Mucosa of rectum (tissue), 2 donors: ENCODE results near the gene PAIP2.
A peak's percentile ranks its signal among the peaks of the same experiment; 100 is the strongest.
"Not testable (repeated sequence)": the region's sequence is repeated elsewhere in the genome, so short reads cannot be mapped to it uniquely, and the experiment has no call there.

Experiments used
- H3K27ac ChIP-seq, 2 donors: one replicate each; pipeline ENCODE4 v1.7.0; 2013; ENCODE audit warnings: inconsistent platforms in 2 of 2, low read depth in 2 of 2, low read length in 2 of 2
- H3K27me3 ChIP-seq, 2 donors: one replicate each; pipeline ENCODE4 v1.7.0; 2013; ENCODE audit warnings: low read length in 2 of 2; ENCODE audit not compliant: control insufficient read depth in 2 of 2, insufficient read depth in 2 of 2
- H3K36me3 ChIP-seq, 2 donors: one replicate each; pipeline ENCODE4 v1.7.0; 2013; ENCODE audit warnings: low read length in 2 of 2; ENCODE audit not compliant: control insufficient read depth in 2 of 2, insufficient read depth in 2 of 2
- H3K4me1 ChIP-seq, 2 donors: one replicate each; pipeline ENCODE4 v1.7.0; 2013; ENCODE audit warnings: low read length in 2 of 2, mild to moderate bottlenecking in 1 of 2; ENCODE audit not compliant: control insufficient read depth in 2 of 2, insufficient read depth in 2 of 2
- H3K4me3 ChIP-seq, 2 donors: one replicate each; pipeline ENCODE4 v1.7.0; 2013; ENCODE audit warnings: low read length in 2 of 2
- H3K9ac ChIP-seq, 2 donors: one replicate each; pipeline ENCODE4 v1.7.0; 2013; ENCODE audit warnings: low read length in 2 of 2, low read depth in 1 of 2, mild to moderate bottlenecking in 1 of 2
- H3K9me3 ChIP-seq, 2 donors: one replicate each; pipeline ENCODE4 v1.7.0; 2013; ENCODE audit warnings: low read length in 2 of 2; ENCODE audit not compliant: control insufficient read depth in 2 of 2
- donor health status: healthy.
- donor health status: Normal muscosa, but diverticular disease.

Gene PAIP2

DNA sequence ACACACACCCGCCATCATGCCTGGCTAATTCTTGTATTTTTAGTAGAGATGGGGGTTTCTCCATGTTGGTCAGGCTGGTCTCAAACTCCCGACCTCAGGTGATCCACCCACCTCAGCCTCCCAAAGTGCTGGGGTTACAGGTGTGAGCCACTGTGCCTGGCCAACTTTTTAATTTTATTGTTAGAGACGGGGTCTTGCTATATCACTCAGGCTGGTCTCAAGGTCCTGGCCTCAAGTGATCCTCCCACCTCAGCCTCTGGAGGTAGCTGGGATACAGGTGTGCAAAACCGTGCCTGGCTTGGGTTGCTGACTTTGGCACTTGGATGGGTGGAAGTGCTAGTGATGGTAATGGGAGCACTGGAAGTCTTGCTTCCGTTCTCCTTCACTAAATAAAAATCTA is 67.5 kb downstream of the PAIP2 start:
- H3K4me1 ChIP-seq, H3K4me3 ChIP-seq, H3K9ac ChIP-seq, H3K27ac ChIP-seq, H3K36me3 ChIP-seq, H3K27me3 ChIP-seq, H3K9me3 ChIP-seq: not testable (repeated sequence)

GRCh38 chr5:139410121-139410992 is 68.7 kb downstream of the PAIP2 start:
- Histone ChIP-seq H3K36me3 (no peaks in the 10 kb centered on the region), H3K4me1 (peaks cover 3 to 9% of the 10 kb centered on the region in 2 donors), H3K4me3 (no peak overlapping the region), H3K27me3 (no peaks in the 10 kb centered on the region), H3K9ac (no peak overlapping the region), H3K9me3 (no peaks in the 10 kb centered on the region), H3K27ac (no peak overlapping the region)

DNA sequence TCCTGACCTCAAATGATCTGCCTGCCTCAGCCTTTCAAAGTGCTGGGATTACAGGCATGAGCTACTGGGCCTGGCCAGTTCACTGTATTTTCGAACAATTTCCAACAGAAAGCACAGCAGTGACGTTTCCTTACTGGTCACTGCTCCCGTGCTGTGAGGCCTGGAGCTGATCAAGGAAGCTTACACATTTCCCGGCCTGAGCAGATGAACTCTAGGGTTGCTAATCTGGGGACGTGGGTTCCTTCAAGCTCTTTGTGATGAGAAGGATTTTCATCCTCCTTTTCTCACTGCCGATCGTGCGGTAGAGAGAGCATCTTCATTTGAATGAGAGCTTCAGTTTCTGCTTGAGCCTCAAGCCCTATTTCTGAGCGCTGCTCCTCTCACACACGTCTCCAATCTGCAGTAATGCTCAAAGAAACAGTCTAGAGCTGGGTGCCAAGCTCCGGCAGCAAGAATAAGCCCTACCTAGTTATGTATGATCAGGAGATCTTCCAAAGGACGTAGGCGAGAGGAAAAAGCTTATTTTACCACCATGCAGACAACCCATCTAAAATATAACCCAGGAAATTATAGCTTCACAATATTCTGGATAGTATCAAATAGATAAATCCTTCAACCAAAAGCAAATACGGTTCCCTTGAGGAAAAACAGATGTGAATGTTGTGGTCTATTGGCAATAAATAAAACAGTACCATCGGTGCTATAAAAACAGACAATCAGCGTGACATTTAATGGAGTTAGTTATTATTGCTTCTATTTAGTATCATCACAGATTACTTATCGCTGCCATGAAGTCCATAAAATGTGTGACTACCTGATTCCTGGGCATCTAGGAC is 69.6 kb downstream of the PAIP2 start:
- Histone ChIP-seq H3K27me3 (no peaks in the 10 kb centered on the region), H3K9ac (no peak overlapping the region), H3K36me3 (no peaks in the 10 kb centered on the region), H3K4me1 (peaks cover 7 to 18% of the 10 kb centered on the region in 2 donors), H3K9me3 (no peaks in the 10 kb centered on the region), H3K4me3 (no peak overlapping the region), H3K27ac (peak overlapping the region in 1 of 2 donors; percentile 2)

- Histone ChIP-seq H3K36me3 (no peaks in the 10 kb centered on the region), H3K4me3 (no peak overlapping the region), H3K27me3 (no peaks in the 10 kb centered on the region), H3K9ac (no peak overlapping the region), H3K9me3 (no peaks in the 10 kb centered on the region), H3K27ac (no peak overlapping the region), H3K4me1 (peaks cover 12 to 31% of the 10 kb centered on the region in 2 donors)
Measured at GRCh38 chr5:139413153-139413552, 71.5 kb downstream of the PAIP2 start.

- no peak overlapping the region for H3K27ac ChIP-seq
- peaks cover 15 to 39% of the 10 kb centered on the region in 2 donors for H3K4me1 ChIP-seq
- H3K36me3 ChIP-seq = peaks cover 0 to 3% of the 10 kb centered on the region in 2 donors
- H3K4me3 ChIP-seq = no peak overlapping the region
- H3K9ac ChIP-seq = no peak overlapping the region
- no peaks in the 10 kb centered on the region for H3K9me3 ChIP-seq
- H3K27me3 ChIP-seq = no peaks in the 10 kb centered on the region
Measured at GRCh38 chr5:139413963-139414362, 72.3 kb downstream of the PAIP2 start.

DNA sequence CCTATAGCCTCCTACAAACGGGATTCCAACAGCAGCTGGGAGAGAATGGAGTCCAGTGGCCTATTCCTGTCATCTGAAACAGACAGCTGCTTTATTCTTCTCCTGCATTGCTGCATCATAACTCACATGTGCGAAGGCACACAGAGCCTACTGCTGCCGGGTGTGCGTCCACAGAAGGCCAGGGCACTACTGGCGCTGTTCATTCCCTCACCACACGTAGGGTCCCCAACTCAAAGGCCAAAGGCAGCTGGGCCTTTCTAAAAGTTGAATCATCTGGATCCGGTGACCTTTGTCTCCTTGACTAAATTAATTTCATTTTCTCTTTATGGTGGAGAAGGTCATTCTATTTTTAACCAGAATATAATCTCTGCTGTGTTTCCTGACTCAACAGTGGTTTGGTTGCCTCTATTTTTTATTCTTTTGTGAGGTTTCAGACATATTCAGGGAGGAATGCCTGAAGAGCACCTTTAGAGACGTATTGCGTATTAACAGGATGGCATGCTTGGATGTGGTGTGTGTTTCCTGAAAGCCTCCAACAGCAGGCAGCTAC is 73.0 kb downstream of the PAIP2 start:
- H3K9me3 ChIP-seq = no peaks in the 10 kb centered on the region
- H3K4me3 ChIP-seq = no peak overlapping the region
- peaks cover 21 to 46% of the 10 kb centered on the region in 2 donors for H3K4me1 ChIP-seq
- peaks cover 0 to 3% of the 10 kb centered on the region in 2 donors for H3K36me3 ChIP-seq
- peak overlapping the region in 1 of 2 donors; percentile 19 for H3K27ac ChIP-seq
- no peak overlapping the region for H3K9ac ChIP-seq
- H3K27me3 ChIP-seq = no peaks in the 10 kb centered on the region

GRCh38 chr5:139415221-139415861 is 73.7 kb downstream of the PAIP2 start:
- Histone ChIP-seq H3K9me3 (no peaks in the 10 kb centered on the region), H3K9ac (no peak overlapping the region), H3K4me1 (peaks cover 21 to 52% of the 10 kb centered on the region in 2 donors), H3K36me3 (peaks cover 0 to 3% of the 10 kb centered on the region in 2 donors), H3K27ac (peak overlapping the region; percentile 44 to 76), H3K27me3 (no peaks in the 10 kb centered on the region), H3K4me3 (no peak overlapping the region)

GRCh38 chr5:139415869-139416268 is 74.2 kb downstream of the PAIP2 start:
- H3K4me1 ChIP-seq = peaks cover 21 to 52% of the 10 kb centered on the region in 2 donors
- no peaks in the 10 kb centered on the region for H3K27me3 ChIP-seq
- peaks cover 0 to 3% of the 10 kb centered on the region in 2 donors for H3K36me3 ChIP-seq
- H3K9me3 ChIP-seq = no peaks in the 10 kb centered on the region
- peak overlapping the region; percentile 69 to 76 for H3K27ac ChIP-seq
- no peak overlapping the region for H3K4me3 ChIP-seq
- H3K9ac ChIP-seq = no peak overlapping the region

DNA sequence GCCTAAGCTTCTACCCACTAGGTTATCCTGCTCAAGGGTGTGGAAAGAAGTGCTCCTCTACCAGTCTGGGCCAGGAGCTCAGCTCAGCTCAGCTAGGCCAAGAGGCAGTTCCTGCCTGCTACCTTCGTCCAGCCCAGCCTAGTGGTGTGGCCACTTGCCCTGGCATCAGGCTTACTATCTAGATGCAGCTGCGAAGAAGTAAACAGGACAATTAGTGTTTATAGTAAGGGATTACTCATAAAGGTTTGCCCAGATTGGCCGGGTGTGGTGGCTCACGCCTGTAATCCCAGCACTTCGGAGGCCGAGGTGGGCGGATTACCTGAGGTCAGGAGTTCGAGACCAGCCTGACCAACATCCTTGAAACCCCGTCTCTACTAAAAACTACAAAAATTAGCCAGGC is 75.0 kb downstream of the PAIP2 start:
- Histone ChIP-seq H3K36me3 (peaks cover 0 to 3% of the 10 kb centered on the region in 2 donors), H3K27ac (peak overlapping the region; percentile 69 to 76), H3K9me3 (no peaks in the 10 kb centered on the region), H3K27me3 (no peaks in the 10 kb centered on the region), H3K9ac (no peak overlapping the region), H3K4me1 (peaks cover 21 to 52% of the 10 kb centered on the region in 2 donors), H3K4me3 (no peak overlapping the region)
